AG04449 (cell line): ENCODE data around the gene RHEX.

Experiments
- CTCF ChIA-PET: fragments of 350-600 bp; formaldehyde crosslinking; extraction: SDS; loops from one replicate; lab custom pipeline; 2021; ENCODE audit warnings: antibody characterized with exemption; lab: Yijun Ruan, JAX
- POLR2A ChIA-PET: fragments of 400-600, 350-600 bp; formaldehyde crosslinking; extraction: SDS; loops from one replicate; lab custom pipeline; 2020; ENCODE audit warnings: antibody characterized with exemption, inconsistent platforms; lab: Yijun Ruan, JAX
- DNase-seq: peaks from one replicate; pipeline ENCODE4 v3.0.0-alpha.2; 2010; ENCODE audit warnings: low read depth, low spot score
- H3K4me3 ChIP-seq: 2 replicates; pipeline ENCODE4 v1.5.1; 2011; ENCODE audit warnings: low read depth, mild to moderate bottlenecking, control low read depth, low read length
- CTCF ChIP-seq: IDR thresholded peaks from one replicate; pipeline ENCODE4 v1.5.1; 2011; ENCODE audit warnings: mild to moderate bottlenecking, moderate library complexity, low read length, control low read depth, inconsistent platforms; ENCODE audit not compliant: insufficient read depth; ENCODE audit errors: missing control alignments

Gene RHEX

GRCh38 chr1:206075786-206076755 lies 23.1 kb downstream of the RHEX start:
- no peak overlapping the region for H3K4me3 ChIP-seq
- DNase-seq = peak; percentile 56
- CTCF ChIA-PET = interaction anchor here (1.4 to 1.6 kb wide), 2 partner anchors 46 to 91 kb away, joined by 5 read pairs; no protein-coding TSS in a partner anchor
- no peak for TF ChIP-seq CTCF
- POLR2A ChIA-PET = no interaction called here

GRCh38 chr1:206079135-206079534 lies 26.2 kb downstream of the RHEX start:
- no peak overlapping the region for H3K4me3 ChIP-seq
- ChIA-PET CTCF (interaction anchor here (0.6 to 1.4 kb wide), 4 partner anchors 10 to 49 kb away, joined by 3 read pairs; no protein-coding TSS in a partner anchor), POLR2A (no interaction called here)
- DNase-seq = no peak
- no peak for TF ChIP-seq CTCF

- no peak for DNase-seq
- no peak for TF ChIP-seq CTCF
- CTCF ChIA-PET = interaction anchor here (0.8 to 4.4 kb wide), 6 partner anchors 9 to 49 kb away, joined by 3 to 25 read pairs (median 3); no protein-coding TSS in a partner anchor
These were observed 27.2 kb downstream of the RHEX start for GRCh38 chr1:206080026-206080820.

GRCh38 chr1:206081856-206082255 lies 28.9 kb downstream of the RHEX start:
- CTCF ChIA-PET = interaction anchor here (2.3 to 4.4 kb wide), 2 partner anchors 23 to 104 kb away, joined by 5 to 25 read pairs; no protein-coding TSS in a partner anchor
- POLR2A ChIA-PET = no interaction called here
- DNase-seq = no peak
- H3K4me3 ChIP-seq = no peak overlapping the region
- no peak for TF ChIP-seq CTCF

More at GRCh38 chr1:206080026-206080820, 27.2 kb downstream of the RHEX start:
- POLR2A ChIA-PET = no interaction called here
- no peak overlapping the region for H3K4me3 ChIP-seq

- no peak for TF ChIP-seq CTCF
- no peak overlapping the region for H3K4me3 ChIP-seq
- DNase-seq = no peak
- ChIA-PET POLR2A (no interaction called here), CTCF (interaction anchor here (1.2 to 4.4 kb wide), 3 partner anchors 22 to 105 kb away, joined by 3 to 25 read pairs (median 5); no protein-coding TSS in a partner anchor)
These were observed 30.1 kb downstream of the RHEX start for GRCh38 chr1:206082831-206083695.
